A549 (cell line): ENCODE data around the gene RBM7. TPM values are rescaled to one million over a fixed set of nuclear protein-coding genes. Genes with fewer than 3 reads are reported as not detected.

ENCODE experiments used
- ATAC-seq, 2 experiments: fragments of 200-7000 bp in 1 of 2; fragments of >200 bp in 1 of 2; cut with Nextera tagmentation in 1 of 2; cut with Tn5 transposase in 1 of 2; 3 replicates each; pipeline versions ENCODE4 v1.8.0 to v1.9.1; 2018 to 2020; ENCODE audit warnings: mild to moderate bottlenecking in 1 of 2, moderate library complexity in 1 of 2
- CTCF ChIA-PET: fragments of 300-600 bp; sonication (Branson Sonifier 250); formaldehyde crosslinking; extraction: SDS; loops from one replicate; lab custom pipeline; 2021; ENCODE audit warnings: antibody characterized with exemption, inconsistent platforms; lab: Yijun Ruan, JAX
- POLR2A ChIA-PET: fragments of 350-600 bp; formaldehyde crosslinking; extraction: SDS; loops from one replicate; lab custom pipeline; 2021; ENCODE audit warnings: antibody characterized with exemption, inconsistent platforms; lab: Yijun Ruan, JAX
- DNase-seq, 2 experiments: peaks; one replicate each; pipeline versions ENCODE4 v3.0.0 to v3.0.0-alpha.2; 2011 to 2016; ENCODE audit warnings: low read depth in 1 of 2, low spot score in 1 of 2
- FAIRE-seq: peaks from 2 replicates; lab custom pipeline; 2011; peaks lifted over from hg19 to GRCh38; lab: Jason Lieb, UNC
- H3K27ac ChIP-seq, 2 experiments: fragments of >200 bp; sonication (Bioruptor Twin); formaldehyde crosslinking; 3 replicates each; pipeline ENCODE4 v1.5.1; 2016 to 2017
- H3K4me1 ChIP-seq: fragments of >200 bp; sonication (Bioruptor Twin); formaldehyde crosslinking; 3 replicates; pipeline ENCODE4 v1.6.1; 2016
- H3K4me2 ChIP-seq: fragments of >200 bp; sonication (Bioruptor Twin); formaldehyde crosslinking; 3 replicates; pipeline ENCODE4 v1.6.1; 2016
- H3K4me3 ChIP-seq: fragments of >200 bp; sonication (Bioruptor Twin); formaldehyde crosslinking; 3 replicates; pipeline ENCODE4 v1.5.1; 2016
- H3K9me3 ChIP-seq: fragments of >200 bp; sonication (Bioruptor Twin); formaldehyde crosslinking; 3 replicates; pipeline ENCODE4 v1.6.1; 2016
- BHLHE40 ChIP-seq: IDR thresholded peaks from 2 replicates; pipeline ENCODE4 v1.6.1; 2012; ENCODE audit warnings: low read depth, low read length, inconsistent platforms
- E2F6 ChIP-seq: IDR thresholded peaks from 2 replicates; pipeline ENCODE4 v1.6.1; 2012; ENCODE audit warnings: low read depth, borderline replicate concordance
- EHMT2 ChIP-seq: fragments of 200-600 bp; sonication (generic); IDR thresholded peaks from 2 replicates; pipeline ENCODE4 v1.6.1; 2016; ENCODE audit warnings: antibody characterized with exemption, low read depth, mild to moderate bottlenecking, moderate library complexity
- ELK1 ChIP-seq: fragments of 150-350 bp; IDR thresholded peaks from 2 replicates; pipeline ENCODE4 v1.6.1; 2014; ENCODE audit warnings: low read depth, mild to moderate bottlenecking, low read length
- EP300 ChIP-seq, 2 experiments: fragments of >200 bp; sonication (Bioruptor Twin); formaldehyde crosslinking; IDR thresholded peaks; 2 replicates in 1 of 2; 3 replicates in 1 of 2; pipeline ENCODE4 v1.6.1; 2016 to 2017
- ESRRA ChIP-seq: fragments of 150-350 bp; IDR thresholded peaks from 2 replicates; pipeline ENCODE4 v1.6.1; 2014; ENCODE audit warnings: mild to moderate bottlenecking, low read length, borderline replicate concordance
- FOSL2 ChIP-seq, 2 experiments: fragments of 450-650 bp in 1 of 2; fragments of >200 bp in 1 of 2; sonication (Bioruptor Twin) in 1 of 2; formaldehyde crosslinking; IDR thresholded peaks; 2 replicates each; pipeline versions ENCODE4 v1.5.0 to v1.6.1; 2016 to 2020; ENCODE audit warnings: mild to moderate bottlenecking in 1 of 2, moderate library complexity in 1 of 2
- GATA3 ChIP-seq: IDR thresholded peaks from 2 replicates; pipeline ENCODE4 v1.6.1; 2012; ENCODE audit warnings: borderline replicate concordance
- HDAC2 ChIP-seq: fragments of 200-600 bp; sonication (generic); IDR thresholded peaks from 2 replicates; pipeline ENCODE4 v1.6.1; 2016
- HES2 ChIP-seq: fragments of >200 bp; sonication (Bioruptor Twin); formaldehyde crosslinking; IDR thresholded peaks from 2 replicates; pipeline ENCODE4 v1.6.1; 2016
- HEYL ChIP-seq: fragments of 250-450 bp; sonication (Bioruptor Pico); IDR thresholded peaks from 2 replicates; pipeline ENCODE4 v1.8.0; 2021; ENCODE audit warnings: mild to moderate bottlenecking, moderate library complexity
- HMGXB4 ChIP-seq: fragments of 250-450 bp; sonication (Bioruptor Pico); IDR thresholded peaks from 2 replicates; pipeline ENCODE4 v1.5.0; 2021; ENCODE audit warnings: mild to moderate bottlenecking, moderate library complexity, borderline replicate concordance
- HOXB5 ChIP-seq: fragments of 250-450 bp; sonication (Bioruptor Pico); IDR thresholded peaks from 2 replicates; pipeline ENCODE4 v1.5.0; 2020; ENCODE audit warnings: mild to moderate bottlenecking, moderate library complexity
- MAZ ChIP-seq: fragments of 150-350 bp; IDR thresholded peaks from 2 replicates; pipeline ENCODE4 v1.6.1; 2014; ENCODE audit warnings: antibody characterized with exemption, low read depth, low read length, borderline replicate concordance
- NFE2L2 ChIP-seq: fragments of 150-350 bp; conservative IDR thresholded peaks from 2 replicates; pipeline ENCODE4 v1.6.1; 2014; ENCODE audit warnings: low read length
- NPAS2 ChIP-seq: fragments of 250-450 bp; sonication (Bioruptor Pico); IDR thresholded peaks from 2 replicates; pipeline ENCODE4 v1.8.0; 2022; ENCODE audit warnings: mild to moderate bottlenecking, moderate library complexity, borderline replicate concordance
- PBX3 ChIP-seq: IDR thresholded peaks from 2 replicates; pipeline ENCODE4 v1.6.1; 2012
- RARB ChIP-seq: fragments of 250-450 bp; sonication (Bioruptor Pico); IDR thresholded peaks from 2 replicates; pipeline ENCODE4 v1.8.0; 2021; ENCODE audit warnings: mild to moderate bottlenecking, moderate library complexity
- RCOR1 ChIP-seq: fragments of 150-350 bp; IDR thresholded peaks from 2 replicates; pipeline ENCODE4 v1.6.1; 2014; ENCODE audit warnings: antibody characterized with exemption, low read length, low read depth
- SREBF2 ChIP-seq: fragments of 450-650 bp; IDR thresholded peaks from 2 replicates; pipeline ENCODE4 v1.6.1; 2014; ENCODE audit warnings: mild to moderate bottlenecking, moderate library complexity
- TP53 ChIP-seq: fragments of 250-450 bp; sonication (Bioruptor Pico); IDR thresholded peaks from 2 replicates; pipeline ENCODE4 v1.5.0; 2021; ENCODE audit warnings: mild to moderate bottlenecking, moderate library complexity
- USF2 ChIP-seq: fragments of 450-650 bp; IDR thresholded peaks from 2 replicates; pipeline ENCODE4 v1.6.1; 2014; ENCODE audit warnings: antibody characterized with exemption
- ZC3H11A ChIP-seq: fragments of 450-650 bp; IDR thresholded peaks from 2 replicates; pipeline ENCODE4 v1.6.1; 2014; ENCODE audit warnings: antibody characterized with exemption, mild to moderate bottlenecking
- ZSCAN20 ChIP-seq: fragments of 250-450 bp; sonication (Bioruptor Pico); IDR thresholded peaks from 2 replicates; pipeline ENCODE4 v1.8.0; 2022; ENCODE audit warnings: mild to moderate bottlenecking, moderate library complexity
- WGBS: methylation state at CpG from one replicate; pipeline ENCODE4 v1.1.6; 2017; ENCODE audit errors: missing lambda C conversion rate; 5-methylcytosine and 5-hydroxymethylcytosine counted together
- polyA plus RNA-seq, 4 experiments: library from polyadenylated mRNA; depleted of rRNA in 3 of 4; stranded (reverse); fragments of >200 nt; fragmentation: RNase III in 1 of 4; extraction: RNeasy Plus Mini Kit Qiagen cat#74134 plus additional on column Dnase treatment in 1 of 4; gene quantifications; 2 replicates in 3 of 4; 3 replicates in 1 of 4; pipeline ENCODE4 v1.2.3, GENCODE V29; 2011 to 2017

RBM7 gene
- polyA plus RNA-seq, 2 of the 4 experiments (the other 2 are of a cell fraction): 33.6 to 41.2 TPM

GRCh38 chr11:114442536-114442935 lies 42.1 kb downstream of the RBM7 start:
- TF ChIP-seq GATA3 (no peak), RARB (CRISPR knock-in tag) (no peak), SREBF2 (no peak), USF2 (no peak)
- TF ChIP-seq, all 56 proteins: peak for 0
- ATAC-seq: no peak
- POLR2A ChIA-PET: no interaction called here
- no peak for DNase-seq
- Histone ChIP-seq H3K9me3 (no peaks in the 10 kb centered on the region), H3K4me3 (no peak overlapping the region), H3K27ac (no peak overlapping the region), H3K4me1 (peaks cover 23% of the 10 kb centered on the region), H3K4me2 (no peak overlapping the region)
- 100% methylated on average over 1 of the region's 1 CpG for WGBS
- FAIRE-seq: no peak
- CTCF ChIA-PET: interaction anchor here (0.6 to 1.0 kb wide), 2 partner anchors 10 to 363 kb away, joined by 4 read pairs; no protein-coding TSS in a partner anchor

GRCh38 chr11:114447444-114447843 lies 47.0 kb downstream of the RBM7 start:
- Histone ChIP-seq H3K4me1 (peaks cover 17% of the 10 kb centered on the region; the same call in 2 of the 3 replicates), H3K4me2 (no peak overlapping the region), H3K9me3 (no peaks in the 10 kb centered on the region), H3K27ac (peak overlapping the region; percentile 22 to 43; a peak in 4 of 6 replicates), H3K4me3 (no peak overlapping the region)
- WGBS: 89% methylated on average over 2 of the region's 2 CpGs
- DNase-seq (no peak), ATAC-seq (no peak), FAIRE-seq (no peak)
- ChIA-PET CTCF (interaction anchor here (0.9 kb wide), 1 partner anchor 108 kb away, joined by 3 read pairs; no protein-coding TSS in a partner anchor), POLR2A (no interaction called here)
- TF ChIP-seq PBX3: no peak
- no peak for TF ChIP-seq HDAC2
- no peak for TF ChIP-seq USF2
- no peak for TF ChIP-seq RCOR1
- TF ChIP-seq EHMT2: no peak
- no peak for TF ChIP-seq ELK1
- TF ChIP-seq FOSL2 (IDR thresholded peaks at IDR 0.05): no peak
- no peak for TF ChIP-seq FOSL2 (CRISPR knock-in tag; IDR thresholded peaks at IDR 0.05)
- no peak for TF ChIP-seq TP53 (CRISPR knock-in tag)
- no peak for TF ChIP-seq ZSCAN20 (CRISPR knock-in tag)
- no peak for TF ChIP-seq ESRRA
- no peak for TF ChIP-seq HEYL (CRISPR knock-in tag)
- TF ChIP-seq E2F6: no peak
- TF ChIP-seq ZC3H11A: no peak

- ATAC-seq (no peak), DNase-seq (no peak), FAIRE-seq (no peak)
- WGBS: 86% methylated on average over 3 of the region's 3 CpGs
- TF ChIP-seq BHLHE40: no peak
- TF ChIP-seq NFE2L2: no peak
- no peak for TF ChIP-seq ELK1
- no peak for TF ChIP-seq NPAS2 (CRISPR knock-in tag)
- no peak for TF ChIP-seq HOXB5
- no peak for TF ChIP-seq HES2
- TF ChIP-seq ZC3H11A: no peak
- no peak for TF ChIP-seq MAZ
- no peak for TF ChIP-seq HDAC2
- TF ChIP-seq HMGXB4 (CRISPR knock-in tag): no peak
- no peak for TF ChIP-seq EP300 (IDR thresholded peaks at IDR 0.05)
- ChIA-PET POLR2A (no interaction called here), CTCF (interaction anchor here (0.9 kb wide), 1 partner anchor 108 kb away, joined by 3 read pairs; no protein-coding TSS in a partner anchor)
- Histone ChIP-seq H3K4me3 (no peak overlapping the region), H3K4me1 (peaks cover 17% of the 10 kb centered on the region; the same call in 2 of the 3 replicates), H3K27ac (peak overlapping the region; percentile 24 to 43; a peak in 4 of 6 replicates), H3K9me3 (no peaks in the 10 kb centered on the region), H3K4me2 (no peak overlapping the region)
Measured at GRCh38 chr11:114447892-114448291, 47.4 kb downstream of the RBM7 start.
